WTC11 (cell line): Measurements from ENCODE around the gene MRPS14.

ENCODE experiments used
- CTCF ChIP-seq: fragments of 200-600 bp; IDR thresholded peaks from 2 replicates; pipeline ENCODE4 v1.8.0; 2022; ENCODE audit warnings: antibody characterized with exemption
- MAX ChIP-seq: sonication (generic); formaldehyde crosslinking; IDR thresholded peaks from 2 replicates; pipeline ENCODE4 v1.8.0; 2022; ENCODE audit warnings: mild to moderate bottlenecking, missing genetic modification reagents

GRCh38 chr1:174976436-174977108 lies 46.7 kb downstream of the MRPS14 start:
- TF ChIP-seq CTCF (no peak), MAX (CRISPR knock-in tag) (no peak)
